Measurements from ENCODE around the gene PABPN1L. TPM values are rescaled to one million over a fixed set of nuclear protein-coding genes. Genes with fewer than 3 reads are reported as not detected.

PABPN1L gene
- total RNA-seq, 1 experiment from 2014 or later, result not detected

GRCh38 chr16:88844419-88845036 is 21.9 kb downstream of the PABPN1L start:
- Mint-ChIP-seq H3K36me3 (ENCODE audit: insufficient read depth in 1 of 3, low read depth in 3 of 3) (peaks cover 4 to 6% (median 6%) of the 10 kb centered on the region in 3 experiments; a peak in 6 of 7 replicates), H3K9me3 (no peaks in the 10 kb centered on the region), H3K27me3 (ENCODE audit: low read depth) (no peaks in the 10 kb centered on the region), H3K4me1 (no peaks in the 10 kb centered on the region), H3K4me3 (no peak overlapping the region), H3K27ac (peak overlapping the region in 1 of 3 experiments; percentile 91; a peak in 2 of 7 replicates)
- H3K23me2 ChIP-seq (ENCODE audit: insufficient read length, low read depth, low read length, poor library complexity, severe bottlenecking), result no peaks in the 10 kb centered on the region
- no peak overlapping the region for H2BK12ac ChIP-seq (ENCODE audit: insufficient read length, low read depth, low read length)
- H3K9ac ChIP-seq (ENCODE audit: extremely low read depth, insufficient read length, low read length), result no peak overlapping the region
- H2BK5ac ChIP-seq (ENCODE audit: insufficient read length, low read length), result no peak overlapping the region
- no peak overlapping the region for H3K27ac ChIP-seq (ENCODE audit: insufficient read length, low read depth, low read length)
- H4K8ac ChIP-seq (replicated peaks; ENCODE audit: insufficient read length, low read depth, low read length), result no peak overlapping the region
- H3K4me2 ChIP-seq (ENCODE audit: insufficient read depth, insufficient read length, low read length), result no peak overlapping the region
- H3K23ac ChIP-seq (ENCODE audit: insufficient read length, low read depth, low read length), result no peak overlapping the region
- H3K79me1 ChIP-seq (ENCODE audit: insufficient read depth, low read depth, low read length, poor library complexity, severe bottlenecking), result no peaks in the 10 kb centered on the region
- DNase-seq, result peak; percentile 53
- no peak overlapping the region for H2AFZ ChIP-seq (ENCODE audit: low read length)
- H2AK5ac ChIP-seq (ENCODE audit: insufficient read length, low read length), result no peak overlapping the region
- H3K14ac ChIP-seq (ENCODE audit: insufficient read depth, low read length), result no peak overlapping the region
- TF ChIP-seq CTCF (conservative IDR thresholded peaks at IDR 0.05), result peak; percentile 55
- H3K79me2 ChIP-seq (ENCODE audit: insufficient read depth, low read length), result no peaks in the 10 kb centered on the region
- H2BK15ac ChIP-seq (ENCODE audit: low read depth, low read length), result no peak overlapping the region
- no peaks in the 10 kb centered on the region for H3K9me3 ChIP-seq (ENCODE audit: control insufficient read depth, low read depth, low read length)
- H3K27me3 ChIP-seq (ENCODE audit: insufficient read depth, low read length), result no peaks in the 10 kb centered on the region
- no peak overlapping the region for H3T11ph ChIP-seq (ENCODE audit: low read length)
- H3K4ac ChIP-seq (ENCODE audit: low read depth, low read length), result no peak overlapping the region
- no peaks in the 10 kb centered on the region for H4K20me1 ChIP-seq (ENCODE audit: control insufficient read depth, insufficient read depth, insufficient read length)
- no peak overlapping the region for H3K56ac ChIP-seq (ENCODE audit: insufficient read length, low read depth, low read length)
- H2BK120ac ChIP-seq (ENCODE audit: low read depth, low read length, poor library complexity, severe bottlenecking), result no peak overlapping the region
- no peak overlapping the region for H2BK20ac ChIP-seq (ENCODE audit: low read depth, low read length, poor library complexity, severe bottlenecking)
- no CpG with 5 or more reads among the region's 11 CpGs for WGBS (ENCODE audit: extremely low coverage, insufficient read length, low lambda C conversion rate)
- no peak overlapping the region for H4K91ac ChIP-seq (ENCODE audit: insufficient read length, low read depth, low read length)
- H3K4me1 ChIP-seq (ENCODE audit: insufficient read depth, low read length), result no peaks in the 10 kb centered on the region
- H3K18ac ChIP-seq (ENCODE audit: insufficient read length, low read depth, low read length), result no peak overlapping the region
- no peak overlapping the region for H4K5ac ChIP-seq (ENCODE audit: insufficient read length, low read depth, low read length)
